GM12875 (cell line): ENCODE results near the gene BPIFB6.

Experiments
- H3K4me3 ChIP-seq: one replicate; pipeline ENCODE4 v1.5.1; 2011; ENCODE audit warnings: low read depth, low read length, control low read depth
- TF ChIP-seq, protein P1 (sequence below): IDR thresholded peaks from 2 replicates; pipeline ENCODE4 v1.5.1; 2011; ENCODE audit warnings: low read depth, mild to moderate bottlenecking, control low read depth, inconsistent platforms, low read length, moderate library complexity, borderline replicate concordance; ENCODE audit not compliant: insufficient read depth

The BPIFB6 gene

DNA sequence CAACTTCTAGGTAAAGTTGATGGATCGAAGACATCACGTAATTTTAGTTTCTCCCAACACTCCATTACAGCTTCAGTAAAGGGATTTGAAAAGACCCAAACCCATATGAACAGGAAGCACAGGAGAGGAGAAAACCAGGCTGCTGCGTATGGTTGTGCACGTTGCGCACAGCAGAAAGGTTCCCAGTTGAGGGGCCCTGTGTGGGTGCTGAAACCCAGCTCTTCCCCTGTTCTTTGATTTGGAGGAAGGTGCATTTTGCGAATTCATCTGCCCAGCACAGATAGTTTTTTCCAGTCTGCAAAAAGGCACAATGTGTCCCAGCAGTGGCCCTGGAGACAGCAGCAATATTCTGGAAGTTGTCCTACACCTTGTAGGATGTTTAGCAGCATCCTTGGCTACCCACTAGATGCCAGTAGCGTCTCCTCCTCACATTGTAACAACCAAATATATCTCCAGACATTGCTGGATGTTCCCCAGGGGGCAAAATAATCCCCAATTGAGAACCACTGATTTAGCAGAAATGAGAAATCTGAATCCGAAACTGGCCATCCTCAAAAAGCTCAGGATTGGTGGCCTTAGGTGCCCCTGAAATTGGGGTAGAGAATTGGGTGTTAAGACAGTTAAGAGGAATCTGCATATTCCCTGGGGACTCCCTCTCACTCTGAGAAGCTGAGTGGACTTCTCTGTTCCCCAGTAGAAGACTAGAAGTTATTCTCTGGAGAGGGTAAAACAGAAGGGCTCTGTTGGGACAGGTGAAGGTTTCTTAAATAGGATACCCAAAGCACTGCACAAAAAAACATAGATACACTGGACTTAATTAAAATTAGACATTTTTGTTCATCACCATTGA, 39.4 kb upstream of the BPIFB6 start:
- TF ChIP-seq, protein P1, sequence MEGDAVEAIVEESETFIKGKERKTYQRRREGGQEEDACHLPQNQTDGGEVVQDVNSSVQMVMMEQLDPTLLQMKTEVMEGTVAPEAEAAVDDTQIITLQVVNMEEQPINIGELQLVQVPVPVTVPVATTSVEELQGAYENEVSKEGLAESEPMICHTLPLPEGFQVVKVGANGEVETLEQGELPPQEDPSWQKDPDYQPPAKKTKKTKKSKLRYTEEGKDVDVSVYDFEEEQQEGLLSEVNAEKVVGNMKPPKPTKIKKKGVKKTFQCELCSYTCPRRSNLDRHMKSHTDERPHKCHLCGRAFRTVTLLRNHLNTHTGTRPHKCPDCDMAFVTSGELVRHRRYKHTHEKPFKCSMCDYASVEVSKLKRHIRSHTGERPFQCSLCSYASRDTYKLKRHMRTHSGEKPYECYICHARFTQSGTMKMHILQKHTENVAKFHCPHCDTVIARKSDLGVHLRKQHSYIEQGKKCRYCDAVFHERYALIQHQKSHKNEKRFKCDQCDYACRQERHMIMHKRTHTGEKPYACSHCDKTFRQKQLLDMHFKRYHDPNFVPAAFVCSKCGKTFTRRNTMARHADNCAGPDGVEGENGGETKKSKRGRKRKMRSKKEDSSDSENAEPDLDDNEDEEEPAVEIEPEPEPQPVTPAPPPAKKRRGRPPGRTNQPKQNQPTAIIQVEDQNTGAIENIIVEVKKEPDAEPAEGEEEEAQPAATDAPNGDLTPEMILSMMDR: no peak
- no peak overlapping the region for H3K4me3 ChIP-seq

- TF ChIP-seq, protein P1: no peak
Measured at GRCh38 chr20:32993496-32994050, 37.9 kb upstream of the BPIFB6 start.

GRCh38 chr20:32995802-32996201, 35.6 kb upstream of the BPIFB6 start:
- H3K4me3 ChIP-seq: no peak overlapping the region
- TF ChIP-seq, protein P1: no peak

More at GRCh38 chr20:32993496-32994050, 37.9 kb upstream of the BPIFB6 start:
- no peak overlapping the region for H3K4me3 ChIP-seq

DNA sequence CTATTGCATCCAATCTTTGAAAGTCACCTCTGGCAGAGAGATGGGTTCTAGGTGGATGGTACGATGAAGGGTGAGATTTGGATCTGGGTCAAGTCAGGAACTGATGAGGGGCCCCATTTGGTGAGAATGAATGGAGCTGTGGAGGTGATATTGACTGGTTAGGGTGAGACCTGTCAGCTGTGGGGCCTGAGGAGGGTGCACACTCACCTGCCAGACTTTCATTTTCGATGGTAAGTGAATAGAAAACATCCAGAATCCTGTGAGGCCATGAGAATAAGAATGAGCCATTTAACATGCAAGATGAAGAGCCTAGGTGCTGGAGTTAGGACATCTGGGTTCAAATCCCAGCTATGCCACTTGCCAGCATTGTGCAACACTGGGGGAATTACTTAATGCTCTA, 34.0 kb upstream of the BPIFB6 start:
- TF ChIP-seq, protein P1: no peak
- H3K4me3 ChIP-seq: no peak overlapping the region

DNA sequence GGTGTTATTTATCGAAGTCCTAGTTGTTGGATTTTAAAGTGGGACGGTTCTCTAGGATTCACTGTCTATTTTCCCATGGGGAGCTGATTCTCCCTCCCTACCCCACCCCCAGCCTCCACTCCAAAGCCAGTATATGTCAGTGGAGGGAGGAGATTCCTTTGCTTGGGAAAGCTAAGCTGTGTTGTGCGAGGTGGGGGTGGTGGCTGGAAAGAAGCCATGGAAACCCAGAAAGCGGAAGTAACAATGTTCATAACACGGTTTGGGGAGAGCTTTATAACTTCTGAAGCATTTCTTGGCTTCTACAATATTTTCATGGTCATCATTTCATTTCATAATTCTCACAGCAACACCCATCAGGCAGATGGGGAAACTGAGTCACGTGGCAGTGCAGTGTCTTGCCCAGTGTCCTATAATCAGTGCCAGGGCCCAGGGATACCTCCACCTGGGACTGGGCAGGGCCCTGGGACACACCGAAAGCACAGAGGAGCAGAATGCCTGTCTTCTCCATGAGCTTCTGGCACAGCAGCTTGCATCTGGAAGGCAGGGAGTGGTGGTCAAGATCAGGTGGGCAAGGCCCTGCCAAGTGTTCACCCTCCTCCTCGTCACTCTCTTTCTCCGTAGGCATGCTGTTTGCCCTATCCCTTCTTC, 31.7 kb upstream of the BPIFB6 start:
- H3K4me3 ChIP-seq: no peak overlapping the region
- TF ChIP-seq, protein P1: no peak

GRCh38 chr20:33000802-33001466, 30.5 kb upstream of the BPIFB6 start:
- no peak overlapping the region for H3K4me3 ChIP-seq
- TF ChIP-seq, protein P1: no peak
